ENCODE data around the gene GCKR.
A peak's percentile ranks its signal among the peaks of the same experiment; 100 is the strongest.

The GCKR gene

GRCh38 chr2:27492557-27492956, 4.1 kb upstream of the GCKR start:
- Histone ChIP-seq H3K27ac (no peak overlapping the region), H3K9me3 (no peaks in the 10 kb centered on the region), H3K4me1 (ENCODE audit: control insufficient read depth in 1 of 2, insufficient read depth in 1 of 2, low read depth in 1 of 2, low read length in 1 of 2) (peaks cover 17 to 23% of the 10 kb centered on the region in 2 experiments), H3K36me3 (no peaks in the 10 kb centered on the region), H3K27me3 (peaks cover 60% of the 10 kb centered on the region), H3K4me3 (ENCODE audit: low read depth in 1 of 2, low read length in 1 of 2) (no peak overlapping the region)
- TF ChIP-seq CTCF (IDR thresholded peaks at IDR 0.05): no peak

GRCh38 chr2:27493948-27494283, 2.7 kb upstream of the GCKR start:
- no peaks in the 10 kb centered on the region for H3K9me3 ChIP-seq
- H3K27ac ChIP-seq: no peak overlapping the region
- H3K27me3 ChIP-seq: peaks cover 73% of the 10 kb centered on the region
- no peaks in the 10 kb centered on the region for H3K36me3 ChIP-seq
- no peak for TF ChIP-seq CTCF (IDR thresholded peaks at IDR 0.05)
- H3K4me3 ChIP-seq (ENCODE audit: low read depth in 1 of 2, low read length in 1 of 2): no peak overlapping the region
- H3K4me1 ChIP-seq (ENCODE audit: control insufficient read depth in 1 of 2, insufficient read depth in 1 of 2, low read depth in 1 of 2, low read length in 1 of 2): peaks cover 16 to 23% of the 10 kb centered on the region in 2 experiments

GRCh38 chr2:27494284-27494943, 2.2 kb upstream of the GCKR start:
- TF ChIP-seq CTCF (IDR thresholded peaks at IDR 0.05): no peak
- peaks cover 78% of the 10 kb centered on the region for H3K27me3 ChIP-seq
- no peaks in the 10 kb centered on the region for H3K9me3 ChIP-seq
- peaks cover 11 to 18% of the 10 kb centered on the region in 2 experiments for H3K4me1 ChIP-seq (ENCODE audit: control insufficient read depth in 1 of 2, insufficient read depth in 1 of 2, low read depth in 1 of 2, low read length in 1 of 2)
- no peak overlapping the region for H3K27ac ChIP-seq
- H3K4me3 ChIP-seq (ENCODE audit: low read depth in 1 of 2, low read length in 1 of 2): no peak overlapping the region
- no peaks in the 10 kb centered on the region for H3K36me3 ChIP-seq

- Histone ChIP-seq H3K4me3 (ENCODE audit: low read depth in 1 of 2, low read length in 1 of 2) (peak within 1 kb of the TSS in 1 of 2 experiments; percentile 28), H3K27me3 (peaks cover 85% of the 10 kb centered on the region), H3K9me3 (no peaks in the 10 kb centered on the region), H3K27ac (no peak within 1 kb of the TSS), H3K4me1 (ENCODE audit: control insufficient read depth in 1 of 2, insufficient read depth in 1 of 2, low read depth in 1 of 2, low read length in 1 of 2) (peaks cover 7 to 13% of the 10 kb centered on the region in 2 experiments), H3K36me3 (no peaks in the 10 kb centered on the region)
- no peak for TF ChIP-seq CTCF (IDR thresholded peaks at IDR 0.05)
These were observed 1.6 kb upstream of the GCKR start, which contains the start of gene FNDC4 for GRCh38 chr2:27494944-27495554. Gene FNDC4, minus strand, starts transcription at chr2:27495200. Its CDS starts 521 bp downstream, at chr2:27494679.

- peaks cover 87% of the 10 kb centered on the region for H3K27me3 ChIP-seq
- no peak for TF ChIP-seq CTCF (IDR thresholded peaks at IDR 0.05)
- no peaks in the 10 kb centered on the region for H3K9me3 ChIP-seq
- no peak overlapping the region for H3K4me3 ChIP-seq (ENCODE audit: low read depth in 1 of 2, low read length in 1 of 2)
- no peak overlapping the region for H3K27ac ChIP-seq
- peaks cover 4 to 10% of the 10 kb centered on the region in 2 experiments for H3K4me1 ChIP-seq (ENCODE audit: control insufficient read depth in 1 of 2, insufficient read depth in 1 of 2, low read depth in 1 of 2, low read length in 1 of 2)
- no peaks in the 10 kb centered on the region for H3K36me3 ChIP-seq
These were observed 741 bp upstream of the GCKR start for GRCh38 chr2:27495840-27496356.

Measured in neutrophil (primary cell).